Hepatocyte (in vitro differentiated cells): ENCODE measurements around the gene PCYT1A. TPM values are rescaled to one million over a fixed set of nuclear protein-coding genes. Genes with fewer than 3 reads are reported as not detected.

Experiments used
- DNase-seq: peaks from one replicate; pipeline ENCODE4 v3.0.0-alpha.2; 2016; ENCODE audit warnings: low spot score
- H2AFZ ChIP-seq: fragments of 200-600 bp; sonication (generic); 2 replicates; pipeline ENCODE4 v1.6.0; 2016; ENCODE audit warnings: antibody characterized with exemption, mild to moderate bottlenecking
- H3K27ac ChIP-seq: fragments of 200-600 bp; sonication (generic); 2 replicates; pipeline ENCODE4 v1.5.1; 2016; ENCODE audit warnings: mild to moderate bottlenecking
- H3K27me3 ChIP-seq: fragments of 200-600 bp; sonication (generic); 2 replicates; pipeline ENCODE4 v1.6.1; 2016
- H3K36me3 ChIP-seq: fragments of 200-600 bp; sonication (generic); replicated peaks from 2 replicates; pipeline ENCODE4 v1.5.1; 2016; ENCODE audit warnings: low read depth; ENCODE audit not compliant: insufficient read depth
- H3K4me1 ChIP-seq: fragments of 200-600 bp; sonication (generic); 2 replicates; pipeline ENCODE4 v1.5.1; 2016; ENCODE audit warnings: mild to moderate bottlenecking, moderate library complexity; ENCODE audit not compliant: insufficient read depth
- H3K4me2 ChIP-seq: fragments of 200-600 bp; sonication (generic); 2 replicates; pipeline ENCODE4 v1.6.0; 2016
- H3K4me3 ChIP-seq: fragments of 200-600 bp; sonication (generic); 2 replicates; pipeline ENCODE4 v1.5.1; 2016; ENCODE audit warnings: mild to moderate bottlenecking
- H3K79me2 ChIP-seq: fragments of 200-600 bp; sonication (generic); 2 replicates; pipeline ENCODE4 v1.6.0; 2017; ENCODE audit warnings: mild to moderate bottlenecking
- H3K9me2 ChIP-seq: fragments of 200-600 bp; sonication (generic); replicated peaks from 2 replicates; pipeline ENCODE4 v1.6.0; 2017; ENCODE audit warnings: mild to moderate bottlenecking; ENCODE audit not compliant: insufficient read depth
- H3K9me3 ChIP-seq: fragments of 200-600 bp; sonication (generic); 2 replicates; pipeline ENCODE4 v1.5.1; 2016; ENCODE audit warnings: low read depth, mild to moderate bottlenecking
- H4K20me1 ChIP-seq: fragments of 200-600 bp; sonication (generic); 2 replicates; pipeline ENCODE4 v1.6.0; 2016; ENCODE audit warnings: mild to moderate bottlenecking; ENCODE audit not compliant: insufficient read depth, poor library complexity, severe bottlenecking
- EZH2 ChIP-seq: fragments of 200-600 bp; sonication (generic); IDR thresholded peaks from 2 replicates; pipeline ENCODE4 v1.6.1; 2016; ENCODE audit warnings: antibody characterized with exemption, mild to moderate bottlenecking, borderline replicate concordance
- EZH2phosphoT487 ChIP-seq: fragments of 200-600 bp; sonication (generic); IDR thresholded peaks from one replicate; pipeline ENCODE4 v1.6.1; 2018; ENCODE audit warnings: antibody characterized with exemption, mild to moderate bottlenecking, low read depth, moderate library complexity; ENCODE audit not compliant: unreplicated experiment, severe bottlenecking
- WGBS: methylation state at CpG from one replicate; pipeline ENCODE4 v1.1.6; 2016; ENCODE audit warnings: low lambda C conversion rate; ENCODE audit errors: missing lambda C conversion rate; 5-methylcytosine and 5-hydroxymethylcytosine counted together
- polyA plus RNA-seq: library from polyadenylated mRNA; unstranded; fragments of >200 nt; fragmentation: Nextera tagmentation; extraction: Ambion mirVana; gene quantifications from 2 replicates; pipeline ENCODE4 v1.2.1, GENCODE V29; 2016
- total RNA-seq: library from RNA; depleted of rRNA; stranded (reverse); fragments of >200 nt; gene quantifications from 2 replicates; pipeline ENCODE4 v1.2.3, GENCODE V29; 2014
- TF ChIP-seq, protein P1 (sequence below): fragments of 200-600 bp; sonication (generic); IDR thresholded peaks from 2 replicates; pipeline ENCODE4 v1.5.1; 2016; ENCODE audit warnings: antibody characterized with exemption, mild to moderate bottlenecking; ENCODE audit not compliant: poor library complexity

Gene PCYT1A
- total and polyA plus RNA-seq, 2 experiments from 2014 or later = 23.8 to 69.7 TPM

- Histone ChIP-seq H3K27ac (no peak overlapping the region), H3K4me1 (peaks cover 15% of the 10 kb centered on the region), H3K9me3 (no peaks in the 10 kb centered on the region), H2AFZ (no peak overlapping the region), H4K20me1 (no peaks in the 10 kb centered on the region), H3K4me3 (no peak overlapping the region), H3K9me2 (no peaks in the 10 kb centered on the region), H3K36me3 (no peaks in the 10 kb centered on the region), H3K27me3 (no peaks in the 10 kb centered on the region), H3K4me2 (no peak overlapping the region), H3K79me2 (no peaks in the 10 kb centered on the region)
- 93% methylated on average over 10 of the region's 10 CpGs for WGBS
- no peak for DNase-seq
- TF ChIP-seq EZH2phosphoT487 (no peak), EZH2 (no peak)
- TF ChIP-seq, protein P1, sequence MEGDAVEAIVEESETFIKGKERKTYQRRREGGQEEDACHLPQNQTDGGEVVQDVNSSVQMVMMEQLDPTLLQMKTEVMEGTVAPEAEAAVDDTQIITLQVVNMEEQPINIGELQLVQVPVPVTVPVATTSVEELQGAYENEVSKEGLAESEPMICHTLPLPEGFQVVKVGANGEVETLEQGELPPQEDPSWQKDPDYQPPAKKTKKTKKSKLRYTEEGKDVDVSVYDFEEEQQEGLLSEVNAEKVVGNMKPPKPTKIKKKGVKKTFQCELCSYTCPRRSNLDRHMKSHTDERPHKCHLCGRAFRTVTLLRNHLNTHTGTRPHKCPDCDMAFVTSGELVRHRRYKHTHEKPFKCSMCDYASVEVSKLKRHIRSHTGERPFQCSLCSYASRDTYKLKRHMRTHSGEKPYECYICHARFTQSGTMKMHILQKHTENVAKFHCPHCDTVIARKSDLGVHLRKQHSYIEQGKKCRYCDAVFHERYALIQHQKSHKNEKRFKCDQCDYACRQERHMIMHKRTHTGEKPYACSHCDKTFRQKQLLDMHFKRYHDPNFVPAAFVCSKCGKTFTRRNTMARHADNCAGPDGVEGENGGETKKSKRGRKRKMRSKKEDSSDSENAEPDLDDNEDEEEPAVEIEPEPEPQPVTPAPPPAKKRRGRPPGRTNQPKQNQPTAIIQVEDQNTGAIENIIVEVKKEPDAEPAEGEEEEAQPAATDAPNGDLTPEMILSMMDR = no peak
Measured at GRCh38 chr3:196220587-196220986, 66.9 kb downstream of the PCYT1A start.

- no peak for DNase-seq
- H3K4me3 ChIP-seq = no peak overlapping the region
- H4K20me1 ChIP-seq = no peaks in the 10 kb centered on the region
- TF ChIP-seq EZH2phosphoT487 (no peak), EZH2 (no peak)
- TF ChIP-seq, protein P1 = no peak
- no peaks in the 10 kb centered on the region for H3K9me2 ChIP-seq
- no peak overlapping the region for H3K27ac ChIP-seq
- 94% methylated on average over 19 of the region's 19 CpGs for WGBS
- no peak overlapping the region for H3K4me2 ChIP-seq
- H3K9me3 ChIP-seq = no peaks in the 10 kb centered on the region
- no peaks in the 10 kb centered on the region for H3K36me3 ChIP-seq
- peaks cover 22% of the 10 kb centered on the region for H3K4me1 ChIP-seq
- H3K79me2 ChIP-seq = no peaks in the 10 kb centered on the region
- no peak overlapping the region for H2AFZ ChIP-seq
- no peaks in the 10 kb centered on the region for H3K27me3 ChIP-seq
Measured at GRCh38 chr3:196219970-196220311, 67.6 kb downstream of the PCYT1A start.

DNA sequence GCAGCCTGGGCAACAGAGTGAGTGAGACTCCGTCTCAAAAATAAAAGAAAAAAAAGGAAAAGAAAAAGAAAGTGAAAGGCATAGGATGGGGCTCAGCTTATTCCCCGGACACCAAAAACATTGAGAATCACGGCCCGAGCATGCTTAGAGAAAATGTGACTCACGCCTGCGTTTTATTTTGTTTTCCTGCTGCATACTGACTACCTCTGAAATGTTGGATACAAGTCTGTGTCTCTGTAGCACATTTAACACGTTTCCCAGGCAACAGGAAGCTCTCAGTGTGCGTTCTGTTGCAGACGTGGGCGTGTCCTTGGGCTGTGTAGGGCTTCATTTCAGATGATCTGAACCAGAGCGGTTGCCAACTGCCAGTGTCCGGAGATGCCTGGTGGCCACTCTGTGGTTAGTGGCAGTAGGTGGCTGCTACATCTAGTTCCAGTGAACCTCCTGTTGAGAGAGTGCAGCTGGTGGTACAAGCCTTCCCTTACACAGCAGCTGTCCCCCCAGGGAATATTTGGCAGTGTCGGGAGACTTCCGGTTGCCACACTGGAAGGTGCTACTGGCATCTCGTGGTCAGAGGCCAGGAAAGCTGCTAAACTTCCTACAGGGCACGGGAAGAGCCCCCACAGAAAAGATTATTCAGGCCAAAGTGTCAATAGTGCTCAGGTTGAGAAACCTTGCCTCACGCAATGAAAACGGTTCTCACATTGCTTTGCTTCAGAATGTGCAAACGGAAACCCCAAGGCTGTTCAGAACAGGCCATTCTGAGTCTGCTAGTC is 68.1 kb downstream of the PCYT1A start:
- no peak overlapping the region for H3K27ac ChIP-seq

More for the DNA sequence above, 68.1 kb downstream of the PCYT1A start:
- H3K9me3 ChIP-seq = no peaks in the 10 kb centered on the region
- H3K79me2 ChIP-seq = no peaks in the 10 kb centered on the region
- H3K27me3 ChIP-seq = no peaks in the 10 kb centered on the region
- no peaks in the 10 kb centered on the region for H3K9me2 ChIP-seq
- peaks cover 27% of the 10 kb centered on the region for H3K4me1 ChIP-seq
- TF ChIP-seq, protein P1 = no peak
- no peak for TF ChIP-seq EZH2phosphoT487
- TF ChIP-seq EZH2 = no peak
- no peaks in the 10 kb centered on the region for H4K20me1 ChIP-seq
- H3K4me2 ChIP-seq = peak overlapping the region; percentile 28
- peak; percentile 77 for DNase-seq
- 52% methylated on average over 19 of the region's 19 CpGs for WGBS
- no peaks in the 10 kb centered on the region for H3K36me3 ChIP-seq
- H3K4me3 ChIP-seq = no peak overlapping the region
- H2AFZ ChIP-seq = no peak overlapping the region
